PC-3 (cell line): ENCODE data around the gene MARK2. TPM values are rescaled to one million over a fixed set of nuclear protein-coding genes. Genes with fewer than 3 reads are reported as not detected.

Experiments used
- ATAC-seq: fragments of 200-7000 bp; cut with Tn5 transposase; 2 replicates; pipeline ENCODE4 v1.9.1; 2020; ENCODE audit warnings: mild to moderate bottlenecking, moderate library complexity
- Bru-seq: library from RNA; stranded (reverse); fragments of 400-500 nt; gene quantifications from one replicate; lab custom pipeline; 2021; lab: Mats Ljungman, UMichigan
- BruChase-seq, 2 experiments: library from RNA; stranded (reverse); fragments of 400-500 nt; gene quantifications; one replicate each; lab custom pipeline; 2021; lab: Mats Ljungman, UMichigan
- BruUV-seq: library from RNA; stranded (reverse); fragments of 400-500 nt; replicated peaks from 2 replicates; lab custom pipeline; 2021; lab: Mats Ljungman, UMichigan
- CTCF ChIA-PET: fragments of 300-600 bp; sonication (Branson Sonifier 250); formaldehyde crosslinking; loops from one replicate; lab custom pipeline; 2022; ENCODE audit warnings: antibody characterized with exemption; lab: Charles Lee
- POLR2A ChIA-PET: fragments of 300-600 bp; sonication (Branson Sonifier 250); formaldehyde crosslinking; loops from one replicate; lab custom pipeline; 2022; ENCODE audit warnings: antibody characterized with exemption; ENCODE audit not compliant: unreplicated experiment; lab: Charles Lee
- DNase-seq: peaks from one replicate; pipeline ENCODE4 v3.0.0-alpha.2; 2015
- H2AFZ ChIP-seq: fragments of 300-600 bp; sonication (generic); 2 replicates; pipeline ENCODE4 v1.6.0; 2016; ENCODE audit warnings: antibody characterized with exemption, low read length
- H3F3A ChIP-seq: fragments of 300-600 bp; sonication (generic); one replicate; pipeline ENCODE4 v1.6.0; 2017; ENCODE audit warnings: antibody characterized with exemption, low read length, control low read depth, mild to moderate bottlenecking; ENCODE audit not compliant: unreplicated experiment
- H3K27ac ChIP-seq: fragments of 300-600 bp; sonication (generic); 2 replicates; pipeline ENCODE4 v1.5.1; 2016; ENCODE audit warnings: mild to moderate bottlenecking, low read length
- H3K27me3 ChIP-seq: fragments of 300-600 bp; sonication (generic); 2 replicates; pipeline ENCODE4 v1.6.1; 2016; ENCODE audit warnings: low read length, mixed read lengths
- H3K36me3 ChIP-seq: fragments of 300-600 bp; sonication (generic); 2 replicates; pipeline ENCODE4 v1.6.1; 2016; ENCODE audit warnings: low read depth, mixed run types, low read length, mixed read lengths
- H3K4me1 ChIP-seq: fragments of 300-600 bp; sonication (generic); 2 replicates; pipeline ENCODE4 v1.5.1; 2016; ENCODE audit warnings: low read length; ENCODE audit not compliant: insufficient read depth
- H3K4me2 ChIP-seq: fragments of 300-600 bp; sonication (generic); 2 replicates; pipeline ENCODE4 v1.6.0; 2016; ENCODE audit warnings: low read length
- H3K4me3 ChIP-seq: fragments of 300-600 bp; sonication (generic); 2 replicates; pipeline ENCODE4 v1.5.1; 2016; ENCODE audit warnings: mild to moderate bottlenecking, low read length, mixed read lengths
- H3K79me2 ChIP-seq: fragments of 300-600 bp; sonication (generic); 2 replicates; pipeline ENCODE4 v1.6.1; 2017; ENCODE audit warnings: low read length, mixed read lengths
- H3K9ac ChIP-seq: fragments of 300-600 bp; sonication (generic); 2 replicates; pipeline ENCODE4 v1.6.0; 2016; ENCODE audit warnings: mild to moderate bottlenecking, low read length
- H3K9me2 ChIP-seq: fragments of 300-600 bp; sonication (generic); replicated peaks from 2 replicates; pipeline ENCODE4 v1.6.1; 2016; ENCODE audit warnings: mixed run types, low read length, mixed read lengths
- H3K9me3 ChIP-seq: fragments of 300-600 bp; sonication (generic); 2 replicates; pipeline ENCODE4 v1.6.1; 2016; ENCODE audit warnings: low read length, mixed read lengths
- H4K20me1 ChIP-seq: fragments of 300-600 bp; sonication (generic); 2 replicates; pipeline ENCODE4 v1.6.1; 2016; ENCODE audit warnings: low read length, mixed read lengths
- EZH2 ChIP-seq: fragments of 300-600 bp; sonication (generic); IDR thresholded peaks from one replicate; pipeline ENCODE4 v1.6.1; 2017; ENCODE audit warnings: antibody characterized with exemption, mild to moderate bottlenecking, low read length; ENCODE audit not compliant: unreplicated experiment
- EZH2phosphoT487 ChIP-seq: fragments of 300-600 bp; sonication (generic); IDR thresholded peaks from 2 replicates; pipeline ENCODE4 v1.6.1; 2018; ENCODE audit warnings: mild to moderate bottlenecking, antibody characterized with exemption, low read length, borderline replicate concordance
- intact Hi-C: fragments of 100-400 bp; cut with micrococcal nuclease; formaldehyde crosslinking; loops from 2 replicates; pipeline ENCODE4 v1.9.0; 2023
- long read RNA-seq: library from polyadenylated mRNA; unstranded; transcript quantifications from one replicate; pipeline ENCODE4 v2.0.0, GENCODE V29; 2021; ENCODE audit not compliant: unreplicated experiment
- total RNA-seq: library from RNA; depleted of rRNA; stranded (reverse); fragments of >200 nt; gene quantifications from 2 replicates; pipeline ENCODE4 v1.2.3, GENCODE V29; 2014; rRNA removed
- TF ChIP-seq, protein P1 (sequence below): fragments of 300-600 bp; sonication (generic); conservative IDR thresholded peaks from 2 replicates; pipeline ENCODE4 v1.5.1; 2017; ENCODE audit warnings: antibody characterized with exemption, low read depth, mild to moderate bottlenecking, low read length

The MARK2 gene
- total RNA-seq (60.1 and 66.5 TPM in 2 replicates), Bru-seq, nascent RNA (percentile 83 among the genes with signal in this experiment), BruChase-seq, experiment 1, labeled RNA remaining after a 6-hour chase (percentile 83 among the genes with signal in this experiment), BruChase-seq, experiment 2, labeled RNA remaining after a 2-hour chase (percentile 83 among the genes with signal in this experiment)
- long read RNA-seq, transcript MARK2-201 (16 exons, 2,903 nt), result minor isoform, 5 of 80 reads
- long read RNA-seq, transcript MARK2-207 (18 exons, 2,885 nt), result minor isoform, 5 of 80 reads
- long read RNA-seq, transcript MARK2-208 (17 exons, 2,924 nt), result major isoform, 17 of 80 reads
- long read RNA-seq, transcript MARK2-205 (16 exons, 2,112 nt), result minor isoform, 8 of 80 reads
- long read RNA-seq, partial matches to known transcripts, result 36 of 80 reads
- long read RNA-seq, other reads (novel, unspliced or antisense), result 9 of 80 reads

DNA sequence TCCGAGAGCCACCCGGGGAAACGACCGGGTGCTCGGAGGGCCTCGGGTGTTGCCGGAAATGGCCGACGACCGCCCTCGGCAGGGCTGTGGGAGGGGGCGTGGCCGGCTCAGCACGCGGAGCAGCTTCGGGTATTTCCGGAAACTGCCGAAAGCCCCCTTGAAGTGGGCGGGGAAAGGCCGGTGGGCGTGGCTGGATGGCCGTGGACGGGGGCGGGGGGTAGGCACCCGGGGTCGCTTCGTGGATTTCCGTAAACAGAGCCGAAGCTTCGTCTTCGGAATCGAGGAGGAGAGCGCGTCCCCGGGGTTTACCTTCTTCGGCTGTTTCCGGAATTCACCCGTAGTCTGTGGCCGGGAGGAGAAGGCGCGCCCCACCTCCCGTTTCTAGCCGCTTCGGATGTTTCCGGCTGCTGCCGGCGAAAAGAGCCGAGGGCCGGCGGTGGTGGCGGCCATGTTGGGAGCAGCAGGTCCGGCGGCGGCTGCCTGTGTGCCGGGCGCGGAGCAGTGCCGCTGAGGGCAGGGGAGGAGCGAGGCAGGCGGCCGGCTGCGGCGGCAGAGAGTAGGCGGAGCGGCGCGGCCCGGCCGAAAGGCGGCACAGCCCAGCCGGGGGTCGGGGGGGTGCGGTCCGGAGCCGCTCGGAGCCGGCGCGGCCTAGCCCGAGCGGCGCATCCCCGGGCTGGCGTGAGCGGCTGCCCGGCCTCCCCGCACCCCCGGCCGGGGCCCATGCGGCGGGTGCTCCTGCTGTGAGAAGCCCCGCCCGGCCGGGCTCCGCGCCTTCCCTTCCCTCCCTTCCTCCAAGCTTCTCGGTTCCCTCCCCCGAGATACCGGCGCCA is at the start of gene MARK2:
TSS of gene MARK2 (plus strand) at position 433 of the 830 bp plus-strand sequence. CDS start at position 830, 397 bp downstream.
- DNase-seq (peak; percentile 99), ATAC-seq (peak; percentile 80)
- Histone ChIP-seq H3K4me3 (peak within 1 kb of the TSS; percentile 75), H3K79me2 (peaks cover 47% of the 10 kb centered on the region), H3K36me3 (peaks cover 2% of the 10 kb centered on the region; the same call in 1 of the 2 replicates), H3F3A (no peaks in the 10 kb centered on the region), H3K9ac (peak within 1 kb of the TSS; percentile 96), H4K20me1 (peaks cover 39% of the 10 kb centered on the region), H3K4me1 (peaks cover 42% of the 10 kb centered on the region), H2AFZ (peak within 1 kb of the TSS; percentile 78), H3K27me3 (no peaks in the 10 kb centered on the region), H3K9me2 (no peaks in the 10 kb centered on the region), H3K9me3 (no peaks in the 10 kb centered on the region), H3K4me2 (peak within 1 kb of the TSS; percentile 94), H3K27ac (peak within 1 kb of the TSS; percentile 21)
- no TSS peak for BruUV-seq
- TF ChIP-seq EZH2 (no peak), EZH2phosphoT487 (no peak)
- TF ChIP-seq, protein P1, sequence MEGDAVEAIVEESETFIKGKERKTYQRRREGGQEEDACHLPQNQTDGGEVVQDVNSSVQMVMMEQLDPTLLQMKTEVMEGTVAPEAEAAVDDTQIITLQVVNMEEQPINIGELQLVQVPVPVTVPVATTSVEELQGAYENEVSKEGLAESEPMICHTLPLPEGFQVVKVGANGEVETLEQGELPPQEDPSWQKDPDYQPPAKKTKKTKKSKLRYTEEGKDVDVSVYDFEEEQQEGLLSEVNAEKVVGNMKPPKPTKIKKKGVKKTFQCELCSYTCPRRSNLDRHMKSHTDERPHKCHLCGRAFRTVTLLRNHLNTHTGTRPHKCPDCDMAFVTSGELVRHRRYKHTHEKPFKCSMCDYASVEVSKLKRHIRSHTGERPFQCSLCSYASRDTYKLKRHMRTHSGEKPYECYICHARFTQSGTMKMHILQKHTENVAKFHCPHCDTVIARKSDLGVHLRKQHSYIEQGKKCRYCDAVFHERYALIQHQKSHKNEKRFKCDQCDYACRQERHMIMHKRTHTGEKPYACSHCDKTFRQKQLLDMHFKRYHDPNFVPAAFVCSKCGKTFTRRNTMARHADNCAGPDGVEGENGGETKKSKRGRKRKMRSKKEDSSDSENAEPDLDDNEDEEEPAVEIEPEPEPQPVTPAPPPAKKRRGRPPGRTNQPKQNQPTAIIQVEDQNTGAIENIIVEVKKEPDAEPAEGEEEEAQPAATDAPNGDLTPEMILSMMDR, result no peak
- POLR2A ChIA-PET, result interaction anchor here (0.6 to 1.1 kb wide), 6 partner anchors 55 to 479 kb away, joined by 3 to 11 read pairs (median 4); partner anchors contain the start of gene PRDX5
- intact Hi-C loops, result loop anchor here (2.0 to 5.0 kb wide), 2 partner anchors 72 to 313 kb away; no protein-coding TSS in a partner anchor
- CTCF ChIA-PET, result interaction anchor here (0.6 to 3.1 kb wide), 11 partner anchors 30 to 1001 kb away, joined by 3 to 28 read pairs (median 4); partner anchors contain the start of gene NAA40

DNA sequence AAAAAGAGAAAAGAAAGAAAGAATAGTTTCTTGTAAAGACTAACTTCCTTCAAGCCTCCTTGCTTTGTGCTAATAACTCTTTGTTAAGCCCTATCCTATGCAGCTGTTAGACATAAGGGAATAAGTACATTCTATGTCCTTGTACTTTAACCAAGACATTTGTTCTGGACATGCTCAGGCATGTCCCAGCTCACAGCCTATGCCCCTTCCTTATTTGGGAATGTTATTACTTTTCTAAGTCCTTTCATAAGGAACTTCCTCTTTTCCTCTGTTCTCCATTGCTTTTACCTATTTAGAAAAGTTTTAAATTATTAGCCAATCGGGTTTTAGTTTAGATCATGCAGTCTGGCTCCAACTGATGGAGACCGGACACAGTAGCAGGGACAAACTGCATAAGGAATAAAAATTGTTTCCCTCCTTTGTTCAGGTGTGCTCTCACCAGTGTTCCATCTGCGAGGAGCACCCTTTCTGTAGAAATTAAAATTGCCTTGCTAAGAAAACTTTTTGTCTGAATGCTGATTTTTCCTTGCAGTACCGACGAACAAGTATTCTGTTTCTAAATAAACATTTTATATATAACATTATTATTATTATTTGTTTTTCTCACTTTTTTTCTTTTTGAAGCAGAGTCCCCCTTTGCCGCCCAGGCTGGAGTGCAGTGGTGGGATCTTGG is 47.3 kb upstream of the MARK2 start:
- DNase-seq, result no peak
- Histone ChIP-seq H3K27me3 (no peaks in the 10 kb centered on the region), H3K4me3 (no peak overlapping the region), H4K20me1 (no peaks in the 10 kb centered on the region), H3K4me2 (no peak overlapping the region), H3K9ac (no peak overlapping the region), H3K9me3 (peaks cover 17% of the 10 kb centered on the region; the same call in 1 of the 2 replicates), H3F3A (no peaks in the 10 kb centered on the region), H3K9me2 (no peaks in the 10 kb centered on the region), H3K79me2 (no peaks in the 10 kb centered on the region), H2AFZ (no peak overlapping the region), H3K36me3 (no peaks in the 10 kb centered on the region), H3K27ac (no peak overlapping the region), H3K4me1 (no peaks in the 10 kb centered on the region)
- ChIA-PET POLR2A (no interaction called here), CTCF (no interaction called here)
- TF ChIP-seq EZH2phosphoT487 (no peak), EZH2 (no peak)
- TF ChIP-seq, protein P1, result no peak
- intact Hi-C loops, result no loop called here
- no peak for ATAC-seq
- BruUV-seq, result no TSS peak
